HepG2 (cell line): ENCODE data around the gene MAPK13.

Source experiments
- ETV6 ChIP-seq: sonication (generic); formaldehyde crosslinking; conservative IDR thresholded peaks from 2 replicates; pipeline ENCODE4 v1.4.0; 2020; ENCODE audit warnings: missing genetic modification reagents
- HNF4G ChIP-seq, 2 experiments: sonication (generic) in 1 of 2; formaldehyde crosslinking in 1 of 2; IDR thresholded peaks; 2 replicates each; pipeline versions ENCODE4 v1.4.0 to v1.6.1; 2011 to 2020; ENCODE audit warnings: borderline replicate concordance in 2 of 2, low read depth in 2 of 2, mild to moderate bottlenecking in 2 of 2, low read length in 1 of 2, missing genetic modification reagents in 1 of 2, moderate library complexity in 1 of 2

GRCh38 chr6:36136034-36136433 is 5.7 kb downstream of the MAPK13 start:
- TF ChIP-seq ETV6 (CRISPR knock-in tag) (no peak), HNF4G (IDR thresholded peaks at IDR 0.05; ENCODE audit: borderline replicate concordance, low read depth, low read length) (no peak), HNF4G (CRISPR knock-in tag; IDR thresholded peaks at IDR 0.05; ENCODE audit: borderline replicate concordance, low read depth) (no peak)
